HG03378 (cell line): ENCODE data around the gene DOCK2.

ENCODE experiments used
- ATAC-seq: cut with Tn5 transposase; IDR thresholded peaks from one replicate; pipeline ENCODE4 v1.9.1; 2021; ENCODE audit warnings: mild to moderate bottlenecking, moderate library complexity; ENCODE audit not compliant: unreplicated experiment

The DOCK2 gene

GRCh38 chr5:169922474-169922873 lies 285.4 kb downstream of the DOCK2 start:
- ATAC-seq, result no peak

DNA sequence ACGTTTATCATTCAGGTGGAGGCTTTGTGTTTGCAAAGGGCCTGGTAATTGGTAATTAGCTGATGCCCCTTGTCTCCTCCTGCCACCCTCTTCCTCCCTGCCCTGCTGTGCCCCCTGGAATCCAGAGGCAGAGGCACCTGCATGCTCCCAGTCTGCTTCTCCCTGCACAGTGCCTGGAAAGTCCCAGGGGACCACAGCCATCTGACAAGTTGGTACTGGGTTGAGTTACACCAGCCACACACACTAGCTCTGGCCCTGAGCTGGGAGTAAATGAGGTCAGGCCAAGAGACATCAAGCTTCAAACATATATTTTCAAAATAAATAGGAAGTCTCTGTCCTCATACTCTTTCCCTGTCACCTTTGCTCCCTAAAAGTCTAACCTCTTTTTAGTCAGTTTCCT lies 286.9 kb downstream of the DOCK2 start:
- ATAC-seq, result no peak

DNA sequence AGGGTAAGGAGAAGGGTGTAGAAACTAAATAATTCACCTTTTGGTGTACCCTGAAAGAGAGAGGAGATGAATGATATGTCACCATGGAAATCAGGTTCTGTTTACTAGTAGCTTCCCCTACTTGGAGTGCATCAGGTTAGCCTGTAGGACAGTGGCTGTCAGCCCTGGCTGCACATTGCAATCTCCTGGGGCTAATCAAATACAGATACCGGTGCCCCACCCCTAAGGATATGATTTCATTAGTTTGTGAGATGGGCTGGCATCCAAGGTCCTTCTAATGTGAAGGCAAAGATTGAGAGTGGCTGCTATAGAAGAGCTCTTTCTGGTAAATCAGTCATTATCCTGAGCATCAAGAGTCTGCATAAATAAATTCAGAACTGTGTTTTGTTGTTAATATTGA lies 296.1 kb downstream of the DOCK2 start:
- ATAC-seq, result no peak

DNA sequence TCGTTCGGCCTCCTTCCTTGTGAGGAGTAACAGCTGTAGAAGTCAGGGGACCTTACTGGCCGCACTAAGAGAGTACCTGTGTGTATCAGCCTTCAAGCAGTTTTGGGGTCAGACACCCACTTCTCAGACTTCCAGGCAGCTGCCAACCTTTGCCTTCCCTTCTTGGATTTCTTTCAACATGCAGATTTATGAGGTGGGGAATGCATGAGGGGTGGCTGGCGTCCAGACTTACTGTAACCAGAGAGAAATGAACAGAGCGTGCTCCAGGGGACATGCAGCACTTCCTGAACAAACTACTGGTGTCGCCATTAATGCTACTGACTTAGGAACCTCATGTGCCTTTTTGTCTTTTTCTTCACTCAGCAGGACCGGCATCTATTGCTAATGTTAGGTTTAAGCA lies 296.5 kb downstream of the DOCK2 start:
- ATAC-seq, result no peak

GRCh38 chr5:169934990-169935389 lies 297.9 kb downstream of the DOCK2 start:
- no peak for ATAC-seq

- ATAC-seq, result no peak
Measured at GRCh38 chr5:169935762-169936161, 298.7 kb downstream of the DOCK2 start.

DNA sequence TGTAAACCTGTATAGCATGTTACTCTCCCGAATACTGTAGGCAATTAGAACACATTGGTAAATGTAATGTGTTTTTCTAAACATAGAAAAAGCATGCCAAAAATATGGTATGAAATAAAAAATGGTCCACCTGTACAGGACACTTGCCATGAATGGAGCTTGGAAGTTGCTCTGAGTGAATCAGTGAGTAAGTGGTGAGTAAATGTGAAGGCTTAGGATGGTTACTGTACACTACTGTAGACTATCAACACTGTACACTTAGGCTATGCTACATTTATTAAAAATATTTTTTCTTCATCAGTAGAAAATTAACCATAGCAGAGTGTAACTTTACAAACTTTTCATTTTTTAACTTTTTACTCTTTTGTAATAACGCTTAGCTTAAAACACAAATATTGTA lies 301.4 kb downstream of the DOCK2 start:
- no peak for ATAC-seq

- ATAC-seq, result no peak
Measured at GRCh38 chr5:169939731-169940130, 302.7 kb downstream of the DOCK2 start.

DNA sequence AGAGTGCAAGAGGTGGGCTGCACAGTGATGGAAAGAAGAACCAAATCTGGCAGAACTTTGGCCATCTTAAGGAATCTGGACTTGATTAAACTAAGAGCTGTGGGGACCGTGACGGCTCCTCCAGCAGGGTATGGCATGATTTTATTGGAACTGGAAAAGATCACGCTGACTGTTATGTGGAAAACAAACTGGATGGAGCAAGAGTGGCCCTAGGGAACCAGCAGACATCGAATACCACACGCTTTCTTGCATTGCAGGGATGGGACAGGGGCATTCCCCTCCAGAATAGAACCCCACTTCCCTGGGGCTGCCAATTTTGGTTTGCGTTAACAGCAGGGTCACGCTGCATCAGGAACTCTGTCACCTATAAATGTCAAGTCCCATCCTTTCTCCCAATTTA lies 304.5 kb downstream of the DOCK2 start:
- ATAC-seq, result no peak

DNA sequence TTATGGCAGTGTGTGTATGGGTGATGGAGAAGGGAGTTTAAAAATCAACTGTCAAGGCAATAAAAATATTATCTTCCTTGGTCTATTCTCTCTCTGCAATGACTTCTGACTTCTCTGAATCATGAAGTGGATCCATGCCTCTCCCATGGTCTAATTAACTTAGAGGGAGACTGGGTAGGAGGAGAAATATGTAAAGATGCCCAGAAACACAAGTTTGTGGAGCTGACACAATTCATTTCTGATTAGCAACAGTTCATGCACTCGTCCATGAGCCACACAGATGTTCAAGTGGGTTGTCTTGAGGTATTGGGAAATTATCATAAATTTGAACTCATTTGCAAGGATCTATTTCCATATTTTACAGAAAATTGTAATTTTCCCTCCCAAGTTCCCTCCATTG lies 305.1 kb downstream of the DOCK2 start:
- ATAC-seq, result no peak

- no peak for ATAC-seq
Measured at GRCh38 chr5:169943026-169943425, 306.0 kb downstream of the DOCK2 start.

GRCh38 chr5:169944115-169944514 lies 307.0 kb downstream of the DOCK2 start:
- ATAC-seq, result no peak

GRCh38 chr5:169944922-169945680 lies 308.0 kb downstream of the DOCK2 start:
- no peak for ATAC-seq

DNA sequence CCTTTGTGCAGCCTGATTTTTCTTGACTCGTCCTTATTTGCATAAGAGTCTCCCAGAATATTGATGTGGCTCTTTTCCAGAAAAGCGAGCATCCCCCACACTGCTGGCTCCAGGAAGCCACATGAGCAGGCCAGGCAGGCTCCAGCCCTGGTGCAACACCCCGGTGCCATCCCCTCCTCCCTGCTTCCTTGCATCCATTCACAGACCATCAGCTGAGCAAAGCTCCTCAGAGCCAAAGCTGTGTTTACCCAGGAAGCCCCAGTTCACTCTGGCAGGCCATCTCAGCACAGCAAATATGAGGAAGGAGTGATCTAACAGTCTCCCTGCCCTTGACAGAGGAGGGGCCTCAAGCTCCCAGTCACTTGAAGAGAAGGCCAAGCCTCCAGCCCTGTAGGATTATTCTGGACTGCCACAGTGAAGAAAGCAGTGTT lies 308.8 kb downstream of the DOCK2 start:
- ATAC-seq, result no peak

GRCh38 chr5:169946743-169947295 lies 309.7 kb downstream of the DOCK2 start:
- no peak for ATAC-seq

- ATAC-seq, result no peak
Measured at GRCh38 chr5:169950333-169950732, 313.3 kb downstream of the DOCK2 start.

DNA sequence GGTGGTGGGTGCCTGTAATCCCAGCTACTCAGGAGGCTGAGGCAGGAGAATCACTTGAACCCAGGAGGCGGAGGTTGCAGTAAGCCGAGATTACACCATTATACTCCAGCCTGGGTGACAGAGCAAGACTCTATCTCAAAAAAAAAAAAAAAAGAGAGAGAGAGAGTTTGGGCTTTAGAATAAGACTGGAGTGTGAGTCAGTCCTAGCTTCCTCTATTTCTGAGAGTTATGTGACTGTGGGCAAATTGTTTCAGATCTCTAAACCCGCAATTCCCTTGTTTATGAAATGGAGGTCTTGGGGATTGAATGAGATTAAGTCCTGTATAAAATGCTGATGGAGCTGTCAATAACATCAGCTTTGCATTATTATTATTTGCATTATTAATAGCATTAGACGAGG lies 316.1 kb downstream of the DOCK2 start:
- peak; percentile 53 for ATAC-seq

DNA sequence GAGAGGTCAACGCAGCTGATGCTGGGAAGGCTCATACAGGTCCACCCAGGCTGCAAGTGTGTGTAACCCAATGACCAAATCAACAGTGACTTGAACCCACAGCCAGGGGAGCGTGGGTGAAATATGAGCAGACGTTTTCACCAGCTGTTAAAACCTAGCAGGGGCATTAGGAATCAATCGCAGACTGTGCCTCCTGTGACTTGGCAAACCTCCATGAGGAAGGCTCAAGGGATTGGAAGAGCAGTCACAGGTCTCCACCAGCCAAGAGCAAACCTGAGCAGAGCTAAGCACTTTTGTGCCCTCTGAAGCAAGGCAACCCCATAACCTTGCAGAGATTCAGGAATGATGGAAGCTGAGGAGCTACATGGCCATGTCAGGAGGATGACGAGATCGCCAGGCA lies 317.7 kb downstream of the DOCK2 start:
- no peak for ATAC-seq

- ATAC-seq, result no peak
Measured at GRCh38 chr5:169956126-169956525, 319.1 kb downstream of the DOCK2 start.

DNA sequence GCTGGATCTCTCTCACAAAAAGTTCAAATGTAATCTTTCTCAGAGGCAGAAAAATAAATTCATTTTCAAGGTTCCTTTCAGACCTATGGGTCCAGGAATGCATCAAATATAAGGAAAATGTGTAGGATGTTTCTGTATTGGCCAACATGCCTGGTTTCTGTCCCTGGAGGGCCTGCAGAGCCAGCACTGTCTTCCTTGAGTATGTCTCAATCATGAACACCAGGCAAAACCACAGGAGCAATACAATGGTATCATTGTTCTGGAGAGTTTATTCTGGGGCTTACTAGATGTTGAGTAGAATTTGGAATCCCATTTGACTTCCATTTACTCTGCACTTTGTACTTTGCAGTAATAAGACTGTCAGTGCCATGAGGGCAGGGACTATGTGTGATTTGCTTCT lies 319.7 kb downstream of the DOCK2 start:
- ATAC-seq, result no peak

GRCh38 chr5:169958278-169958677 lies 321.2 kb downstream of the DOCK2 start:
- ATAC-seq, result no peak

DNA sequence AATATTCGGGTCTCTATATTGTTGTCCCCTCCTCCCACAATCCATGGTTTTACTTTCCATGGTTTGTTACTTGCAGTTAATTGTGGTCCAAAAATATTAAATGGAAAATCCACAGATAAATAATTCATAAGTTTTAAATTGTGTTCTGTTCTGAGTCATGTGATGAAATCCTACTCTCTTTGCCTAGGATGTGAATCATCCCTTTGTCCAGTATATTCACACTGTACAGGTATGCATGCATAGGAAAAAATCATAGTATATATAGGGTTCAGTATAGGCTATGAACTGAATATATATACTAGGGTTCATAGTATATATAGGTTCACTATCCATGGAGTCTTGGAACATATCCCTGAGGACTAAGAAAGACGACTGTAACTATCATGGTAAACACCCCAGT lies 323.6 kb downstream of the DOCK2 start:
- no peak for ATAC-seq

DNA sequence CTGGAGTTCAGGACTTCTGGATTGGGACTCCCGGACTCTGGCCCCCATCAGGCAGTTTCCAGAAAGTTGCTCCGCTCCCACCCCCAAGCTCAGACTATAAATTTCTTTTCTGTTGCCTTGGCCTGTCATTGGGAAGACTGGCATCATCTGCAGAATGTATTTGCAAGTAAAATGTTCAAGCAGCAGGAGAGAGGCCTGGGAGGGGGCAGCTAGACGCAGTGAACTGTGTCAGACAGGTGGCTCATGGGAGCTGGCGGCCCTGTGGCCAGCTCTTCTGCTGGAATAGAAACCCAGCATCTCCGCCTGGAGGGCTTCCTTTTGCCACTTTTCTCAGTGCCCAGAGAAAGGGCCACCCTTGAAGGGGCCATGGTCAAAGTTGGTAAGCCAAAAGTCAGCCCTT lies 327.2 kb downstream of the DOCK2 start:
- no peak for ATAC-seq
